GM12875 (cell line): ENCODE data around the gene PNLIPRP2.

Experiments used
- H3K4me3 ChIP-seq: one replicate; pipeline ENCODE4 v1.5.1; 2011; ENCODE audit warnings: low read depth, low read length, control low read depth
- CTCF ChIP-seq: IDR thresholded peaks from 2 replicates; pipeline ENCODE4 v1.5.1; 2011; ENCODE audit warnings: low read depth, mild to moderate bottlenecking, control low read depth, inconsistent platforms, low read length, moderate library complexity, borderline replicate concordance; ENCODE audit not compliant: insufficient read depth

Gene PNLIPRP2

GRCh38 chr10:116664631-116665030 is 43.9 kb downstream of the PNLIPRP2 start:
- TF ChIP-seq CTCF = no peak
- no peak overlapping the region for H3K4me3 ChIP-seq

- TF ChIP-seq CTCF = no peak
- no peak overlapping the region for H3K4me3 ChIP-seq
These were observed 44.9 kb downstream of the PNLIPRP2 start for GRCh38 chr10:116665541-116666125.

GRCh38 chr10:116667484-116667883 is 46.7 kb downstream of the PNLIPRP2 start:
- H3K4me3 ChIP-seq = no peak overlapping the region
- no peak for TF ChIP-seq CTCF

DNA sequence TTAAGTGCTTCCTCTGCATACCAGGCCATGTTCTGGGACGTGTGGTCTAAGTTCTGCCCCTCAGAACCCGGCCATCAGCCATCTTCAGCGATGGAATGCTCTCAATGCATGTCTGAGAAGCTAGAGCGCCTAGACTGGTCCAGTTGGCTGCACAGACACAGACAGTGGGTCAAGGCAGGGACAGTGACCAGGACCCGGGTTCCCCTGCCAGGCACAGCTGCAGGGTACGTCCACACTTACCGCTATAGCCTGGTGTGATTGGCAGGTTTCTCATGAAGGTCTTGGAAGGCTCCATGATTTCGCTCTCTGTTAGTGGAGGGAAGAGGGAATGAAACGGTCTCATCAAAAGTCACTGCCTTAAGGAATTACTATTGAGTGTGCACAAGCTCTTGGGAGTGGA is 47.3 kb downstream of the PNLIPRP2 start:
- no peak for TF ChIP-seq CTCF
- no peak overlapping the region for H3K4me3 ChIP-seq

DNA sequence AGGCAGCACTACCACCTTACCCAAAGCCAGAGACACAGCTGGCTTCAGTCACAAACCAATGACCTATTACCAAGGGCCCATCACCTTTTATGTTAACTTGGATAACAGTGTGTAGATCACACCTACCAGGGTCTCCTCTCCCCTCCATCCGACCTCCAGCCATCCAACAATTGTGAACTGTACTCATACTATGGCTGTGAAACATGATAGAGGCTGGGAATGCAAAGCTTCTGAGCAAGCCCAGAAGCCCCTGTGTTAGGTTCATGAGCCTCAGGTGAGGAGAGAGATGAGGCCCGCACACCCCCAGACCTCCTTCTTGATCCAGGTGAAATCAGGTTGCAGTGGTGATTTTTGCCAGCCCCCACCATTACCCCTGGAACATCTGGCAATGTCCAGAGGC is 47.7 kb downstream of the PNLIPRP2 start:
- no peak for TF ChIP-seq CTCF
- no peak overlapping the region for H3K4me3 ChIP-seq

GRCh38 chr10:116669080-116669479 is 48.3 kb downstream of the PNLIPRP2 start:
- H3K4me3 ChIP-seq = no peak overlapping the region
- no peak for TF ChIP-seq CTCF

DNA sequence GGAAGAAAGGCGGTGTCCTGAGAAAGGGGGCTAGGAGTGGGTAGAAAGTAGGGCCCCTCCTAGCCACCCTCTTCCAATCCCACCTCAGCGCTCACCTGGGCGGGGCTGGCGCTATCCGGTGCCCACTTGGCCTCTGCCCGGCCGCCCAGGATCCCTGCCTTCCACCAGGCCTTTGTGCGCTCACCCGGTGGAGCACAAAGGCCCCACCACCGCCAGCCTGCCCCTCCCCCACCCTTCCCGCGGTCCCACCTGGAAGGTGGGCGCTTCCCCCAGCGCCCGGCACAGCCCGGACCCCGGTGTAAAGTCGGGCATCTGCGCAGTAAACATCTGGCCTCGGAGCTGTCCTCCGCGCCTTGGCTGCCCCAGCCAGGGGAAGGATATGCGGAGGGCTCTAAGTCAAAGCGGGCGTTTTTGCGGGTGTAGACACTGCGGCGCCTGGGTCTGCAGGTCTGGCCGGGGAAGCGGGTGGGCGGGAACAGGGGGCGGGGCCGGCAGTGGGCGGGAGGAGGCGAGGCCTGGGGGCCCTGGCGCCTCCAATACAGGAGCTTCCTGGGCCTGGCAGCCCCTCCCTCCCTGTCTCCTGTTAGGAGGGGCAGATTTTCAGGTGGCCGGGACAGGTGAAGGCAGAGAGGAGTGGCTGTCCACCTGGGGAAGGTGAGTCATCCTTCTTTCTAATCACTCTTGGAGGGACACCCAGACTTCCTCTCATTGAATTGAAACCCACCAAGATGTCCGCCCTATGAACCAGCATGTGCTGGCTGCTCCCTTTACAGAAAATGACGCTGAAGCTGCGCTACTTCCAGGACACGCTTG is 49.3 kb downstream of the PNLIPRP2 start:
- TF ChIP-seq CTCF = no peak
- H3K4me3 ChIP-seq = no peak overlapping the region
